Epithelial cell of proximal tubule (primary cell): ENCODE data around the gene ZNF831. TPM values are rescaled to one million over a fixed set of nuclear protein-coding genes. Genes with fewer than 3 reads are reported as not detected.

Experiments
- DNase-seq: peaks from one replicate; pipeline ENCODE4 v3.0.0-alpha.2; 2011; ENCODE audit warnings: low read depth
- H3K4me3 ChIP-seq: 2 replicates; pipeline ENCODE4 v1.5.1; 2011; ENCODE audit warnings: low read depth, mild to moderate bottlenecking, low read length
- CTCF ChIP-seq: conservative IDR thresholded peaks from 2 replicates; pipeline ENCODE4 v1.5.1; 2012; ENCODE audit warnings: low read depth, mild to moderate bottlenecking, low read length
- total RNA-seq: library from RNA; depleted of rRNA; stranded (reverse); fragments of >200 nt; gene quantifications from 2 replicates; pipeline ENCODE4 v1.2.3, GENCODE V29; 2015

The ZNF831 gene
- total RNA-seq, 1 donor from 2014 or later = not detected

GRCh38 chr20:59184880-59185447 lies 21.3 kb downstream of the ZNF831 start:
- DNase-seq = no peak
- no peak overlapping the region for H3K4me3 ChIP-seq
- TF ChIP-seq CTCF = no peak

GRCh38 chr20:59185809-59186208 lies 22.2 kb downstream of the ZNF831 start:
- no peak overlapping the region for H3K4me3 ChIP-seq
- DNase-seq = no peak
- no peak for TF ChIP-seq CTCF

- no peak for DNase-seq
- no peak overlapping the region for H3K4me3 ChIP-seq
- TF ChIP-seq CTCF = no peak
These were observed 26.8 kb downstream of the ZNF831 start for GRCh38 chr20:59190466-59190865.

GRCh38 chr20:59191036-59191755 lies 27.6 kb downstream of the ZNF831 start:
- TF ChIP-seq CTCF = no peak
- no peak overlapping the region for H3K4me3 ChIP-seq
- DNase-seq = no peak

GRCh38 chr20:59191756-59192532 lies 28.3 kb downstream of the ZNF831 start:
- DNase-seq = no peak
- no peak for TF ChIP-seq CTCF

GRCh38 chr20:59192533-59192896 lies 28.9 kb downstream of the ZNF831 start:
- TF ChIP-seq CTCF = no peak
- DNase-seq = no peak
- H3K4me3 ChIP-seq = no peak overlapping the region

More at GRCh38 chr20:59191756-59192532, 28.3 kb downstream of the ZNF831 start:
- H3K4me3 ChIP-seq = no peak overlapping the region
